ENCODE results near the gene ITLN1. TPM values are rescaled to one million over a fixed set of nuclear protein-coding genes. Genes with fewer than 3 reads are reported as not detected.

ITLN1 gene
- total RNA-seq, 2 experiments from 2014 or later = not detected

DNA sequence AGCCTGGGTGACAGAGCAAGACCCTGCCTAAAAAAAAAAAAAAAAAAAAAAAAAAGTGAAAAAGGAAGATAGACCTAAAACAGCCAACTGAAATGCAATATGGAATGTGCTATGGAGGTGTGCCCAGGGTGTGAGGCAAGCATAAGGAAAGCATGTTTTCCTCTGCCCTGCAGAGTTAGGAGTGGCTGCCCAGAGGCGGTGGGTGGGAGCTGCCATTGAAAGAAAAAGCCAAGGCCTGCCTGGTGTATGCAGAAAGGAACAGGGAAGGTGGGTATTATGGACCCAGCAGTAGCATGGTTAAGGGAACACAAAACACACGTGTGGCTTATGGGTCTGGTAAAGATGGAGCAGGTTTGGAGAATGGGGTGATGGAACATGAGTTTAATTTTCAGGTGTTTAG is 31.2 kb downstream of the ITLN1 start:
- no peaks in the 10 kb centered on the region for H3K9me3 Mint-ChIP-seq
- no peaks in the 10 kb centered on the region for H3K9me3 ChIP-seq (ENCODE audit: control insufficient read depth in 1 of 2, insufficient read depth in 1 of 2, low read length in 2 of 2)
- CTCF ChIA-PET = interaction anchor here (1.2 kb wide), 2 partner anchors 19 to 98 kb away, joined by 3 to 4 read pairs; no protein-coding TSS in a partner anchor
- no peaks in the 10 kb centered on the region for H3K27me3 Mint-ChIP-seq
- DNase-seq = no peak
- no peaks in the 10 kb centered on the region for H3K36me3 Mint-ChIP-seq (ENCODE audit: low read depth)
- POLR2A ChIA-PET = interaction anchor here (0.7 kb wide), 1 partner anchor 16 kb away, joined by 3 read pairs; no protein-coding TSS in a partner anchor
- H3K27ac Mint-ChIP-seq = no peak overlapping the region
- H3K4me1 Mint-ChIP-seq (ENCODE audit: low read depth) = peaks cover 3% of the 10 kb centered on the region
- TF ChIP-seq, protein P1, sequence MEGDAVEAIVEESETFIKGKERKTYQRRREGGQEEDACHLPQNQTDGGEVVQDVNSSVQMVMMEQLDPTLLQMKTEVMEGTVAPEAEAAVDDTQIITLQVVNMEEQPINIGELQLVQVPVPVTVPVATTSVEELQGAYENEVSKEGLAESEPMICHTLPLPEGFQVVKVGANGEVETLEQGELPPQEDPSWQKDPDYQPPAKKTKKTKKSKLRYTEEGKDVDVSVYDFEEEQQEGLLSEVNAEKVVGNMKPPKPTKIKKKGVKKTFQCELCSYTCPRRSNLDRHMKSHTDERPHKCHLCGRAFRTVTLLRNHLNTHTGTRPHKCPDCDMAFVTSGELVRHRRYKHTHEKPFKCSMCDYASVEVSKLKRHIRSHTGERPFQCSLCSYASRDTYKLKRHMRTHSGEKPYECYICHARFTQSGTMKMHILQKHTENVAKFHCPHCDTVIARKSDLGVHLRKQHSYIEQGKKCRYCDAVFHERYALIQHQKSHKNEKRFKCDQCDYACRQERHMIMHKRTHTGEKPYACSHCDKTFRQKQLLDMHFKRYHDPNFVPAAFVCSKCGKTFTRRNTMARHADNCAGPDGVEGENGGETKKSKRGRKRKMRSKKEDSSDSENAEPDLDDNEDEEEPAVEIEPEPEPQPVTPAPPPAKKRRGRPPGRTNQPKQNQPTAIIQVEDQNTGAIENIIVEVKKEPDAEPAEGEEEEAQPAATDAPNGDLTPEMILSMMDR (IDR thresholded peaks at IDR 0.05) = no peak
- intact Hi-C loops (cut with DNase I, micrococcal nuclease) = no loop called here
- no peaks in the 10 kb centered on the region for H3K36me3 ChIP-seq (ENCODE audit: insufficient read depth, low read length)
- no peak overlapping the region for H3K4me3 Mint-ChIP-seq
- H3K27me3 ChIP-seq (ENCODE audit: control insufficient read depth in 1 of 2, insufficient read depth in 2 of 2, low read length in 2 of 2) = no peaks in the 10 kb centered on the region
- ATAC-seq (ENCODE audit: poor library complexity) = no peak
- no peak overlapping the region for H3K4me3 ChIP-seq (ENCODE audit: low read length)
- H3K4me1 ChIP-seq (ENCODE audit: insufficient read depth, low read length) = peaks cover 13% of the 10 kb centered on the region
- no peak overlapping the region for H3K27ac ChIP-seq (ENCODE audit: low read depth in 1 of 2, low read length in 2 of 2)

DNA sequence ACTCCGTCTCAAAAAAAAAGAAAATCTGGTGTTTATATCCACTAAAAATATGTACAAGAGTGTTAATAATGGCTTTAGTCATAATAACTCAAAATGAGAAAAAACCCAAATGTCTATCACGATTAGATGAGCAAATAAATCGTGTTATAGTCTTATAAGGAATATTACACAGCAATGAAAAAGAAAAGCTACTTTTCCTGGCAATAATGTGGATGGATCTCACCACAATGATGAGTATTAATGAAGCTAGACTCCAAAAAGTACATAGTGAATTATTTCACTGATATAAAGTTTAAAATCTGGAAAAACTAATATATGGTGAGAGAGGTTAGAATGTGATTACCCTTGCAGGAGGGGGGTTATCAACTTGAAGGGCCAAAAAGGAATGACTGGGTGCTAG is 32.0 kb downstream of the ITLN1 start:
- no peak overlapping the region for H3K27ac ChIP-seq (ENCODE audit: low read depth in 1 of 2, low read length in 2 of 2)
- Mint-ChIP-seq H3K27me3 (no peaks in the 10 kb centered on the region), H3K36me3 (ENCODE audit: low read depth) (no peaks in the 10 kb centered on the region), H3K4me3 (no peak overlapping the region), H3K4me1 (ENCODE audit: low read depth) (peaks cover 3% of the 10 kb centered on the region), H3K9me3 (no peaks in the 10 kb centered on the region), H3K27ac (no peak overlapping the region)
- no peaks in the 10 kb centered on the region for H3K36me3 ChIP-seq (ENCODE audit: insufficient read depth, low read length)
- H3K4me3 ChIP-seq (ENCODE audit: low read length) = no peak overlapping the region
- ATAC-seq (ENCODE audit: poor library complexity) (no peak), DNase-seq (no peak)
- ChIA-PET POLR2A (interaction anchor here (0.7 kb wide), 1 partner anchor 510 kb away, joined by 4 read pairs; the partner anchor contains the start of genes COPA and NCSTN), CTCF (interaction anchor here (1.2 kb wide), 1 partner anchor 18 kb away, joined by 4 read pairs; no protein-coding TSS in a partner anchor)
- H3K9me3 ChIP-seq (ENCODE audit: control insufficient read depth in 1 of 2, insufficient read depth in 1 of 2, low read length in 2 of 2) = no peaks in the 10 kb centered on the region
- peaks cover 13% of the 10 kb centered on the region for H3K4me1 ChIP-seq (ENCODE audit: insufficient read depth, low read length)
- no peaks in the 10 kb centered on the region for H3K27me3 ChIP-seq (ENCODE audit: control insufficient read depth in 1 of 2, insufficient read depth in 2 of 2, low read length in 2 of 2)
- TF ChIP-seq, protein P1 (IDR thresholded peaks at IDR 0.05) = no peak
- intact Hi-C loops (cut with DNase I, micrococcal nuclease) = no loop called here

DNA sequence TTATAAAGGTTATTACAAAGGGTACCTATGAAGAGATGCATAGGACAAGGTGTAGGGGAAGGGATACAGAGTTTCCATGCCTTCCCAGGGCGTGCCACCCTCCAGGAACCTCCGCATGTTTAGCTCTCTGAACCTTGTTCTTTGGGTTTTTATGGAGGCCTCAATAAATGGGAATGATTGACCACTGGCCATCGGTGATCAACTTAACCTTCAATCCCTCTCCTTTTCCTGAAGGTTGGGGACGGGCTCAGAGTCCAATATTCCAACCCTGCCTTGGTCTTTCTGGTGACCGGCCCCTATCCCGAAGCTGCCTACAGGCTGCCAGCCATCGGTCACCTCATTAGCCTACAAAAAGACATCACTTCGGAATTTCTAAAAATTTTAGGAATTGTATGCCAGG is 34.0 kb downstream of the ITLN1 start:
- H3K4me3 Mint-ChIP-seq = no peak overlapping the region
- ATAC-seq (ENCODE audit: poor library complexity) (no peak), DNase-seq (no peak)
- no peak overlapping the region for H3K27ac ChIP-seq (ENCODE audit: low read depth in 1 of 2, low read length in 2 of 2)
- H3K27ac Mint-ChIP-seq = no peak overlapping the region
- no peaks in the 10 kb centered on the region for H3K36me3 ChIP-seq (ENCODE audit: insufficient read depth, low read length)
- intact Hi-C loops (cut with DNase I, micrococcal nuclease) = no loop called here
- no peaks in the 10 kb centered on the region for H3K27me3 Mint-ChIP-seq
- POLR2A ChIA-PET = interaction anchor here (0.5 to 1.7 kb wide), 3 partner anchors 14 to 523 kb away, joined by 3 to 8 read pairs (median 4); partner anchors contain the start of gene ITLN1
- no peaks in the 10 kb centered on the region for H3K36me3 Mint-ChIP-seq (ENCODE audit: low read depth)
- H3K4me1 ChIP-seq (ENCODE audit: insufficient read depth, low read length) = peaks cover 13% of the 10 kb centered on the region
- H3K4me3 ChIP-seq (ENCODE audit: low read length) = no peak overlapping the region
- CTCF ChIA-PET = no interaction called here
- peaks cover 3% of the 10 kb centered on the region for H3K4me1 Mint-ChIP-seq (ENCODE audit: low read depth)
- H3K27me3 ChIP-seq (ENCODE audit: control insufficient read depth in 1 of 2, insufficient read depth in 2 of 2, low read length in 2 of 2) = no peaks in the 10 kb centered on the region
- H3K9me3 Mint-ChIP-seq = no peaks in the 10 kb centered on the region
- no peaks in the 10 kb centered on the region for H3K9me3 ChIP-seq (ENCODE audit: control insufficient read depth in 1 of 2, insufficient read depth in 1 of 2, low read length in 2 of 2)
- TF ChIP-seq, protein P1 (IDR thresholded peaks at IDR 0.05) = no peak

Measured in CD4-positive, alpha-beta T cell (primary cell).